AG09319 (cell line): ENCODE data around the gene TLCD5.

Experiments used
- DNase-seq: peaks from one replicate; pipeline ENCODE4 v3.0.0-alpha.2; 2010; ENCODE audit warnings: low read depth; ENCODE audit errors: extremely low read depth
- TF ChIP-seq, protein P1 (sequence below): IDR thresholded peaks from 2 replicates; pipeline ENCODE4 v1.5.1; 2011; ENCODE audit warnings: low read depth, mild to moderate bottlenecking, inconsistent platforms, low read length, moderate library complexity

Gene TLCD5

DNA sequence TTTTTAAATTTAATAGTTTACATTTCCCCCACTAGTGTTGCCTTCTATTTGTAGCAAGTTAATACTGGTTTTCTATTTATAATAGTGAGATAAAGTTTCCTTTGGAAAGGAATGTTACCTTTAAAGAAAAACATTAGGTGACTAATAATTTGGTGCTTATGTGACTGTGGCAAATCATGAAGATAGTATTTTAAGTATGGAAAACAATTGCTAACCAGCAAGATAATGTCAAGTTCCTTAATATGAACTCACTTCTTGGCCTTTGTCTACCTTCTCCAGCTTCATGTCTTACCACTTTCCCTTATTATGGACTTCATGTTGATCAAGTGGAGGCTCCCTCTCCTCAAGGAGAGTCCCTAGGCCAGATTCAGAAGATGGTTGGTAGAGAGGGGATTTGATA, 38.3 kb downstream of the TLCD5 start:
- no peak for DNase-seq

DNA sequence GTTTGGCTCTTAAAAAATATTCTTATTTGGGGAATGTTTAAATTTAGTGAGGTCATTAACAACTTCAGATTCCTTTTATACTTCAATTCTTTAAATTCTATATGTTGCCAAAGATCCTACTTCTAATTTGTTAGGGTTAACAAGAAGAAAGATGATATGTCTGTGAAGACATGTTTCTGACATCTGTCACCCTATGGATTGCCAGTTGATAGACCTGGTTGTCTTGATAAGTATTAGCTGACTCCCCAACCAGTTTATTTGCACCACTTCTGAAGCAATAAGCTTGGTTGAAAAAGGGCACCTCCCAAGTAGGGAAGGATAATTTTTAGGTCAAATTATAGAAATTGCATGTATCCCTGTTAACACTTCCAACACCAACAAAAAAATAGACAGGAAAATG, 40.4 kb downstream of the TLCD5 start:
- DNase-seq: no peak
- TF ChIP-seq, protein P1, sequence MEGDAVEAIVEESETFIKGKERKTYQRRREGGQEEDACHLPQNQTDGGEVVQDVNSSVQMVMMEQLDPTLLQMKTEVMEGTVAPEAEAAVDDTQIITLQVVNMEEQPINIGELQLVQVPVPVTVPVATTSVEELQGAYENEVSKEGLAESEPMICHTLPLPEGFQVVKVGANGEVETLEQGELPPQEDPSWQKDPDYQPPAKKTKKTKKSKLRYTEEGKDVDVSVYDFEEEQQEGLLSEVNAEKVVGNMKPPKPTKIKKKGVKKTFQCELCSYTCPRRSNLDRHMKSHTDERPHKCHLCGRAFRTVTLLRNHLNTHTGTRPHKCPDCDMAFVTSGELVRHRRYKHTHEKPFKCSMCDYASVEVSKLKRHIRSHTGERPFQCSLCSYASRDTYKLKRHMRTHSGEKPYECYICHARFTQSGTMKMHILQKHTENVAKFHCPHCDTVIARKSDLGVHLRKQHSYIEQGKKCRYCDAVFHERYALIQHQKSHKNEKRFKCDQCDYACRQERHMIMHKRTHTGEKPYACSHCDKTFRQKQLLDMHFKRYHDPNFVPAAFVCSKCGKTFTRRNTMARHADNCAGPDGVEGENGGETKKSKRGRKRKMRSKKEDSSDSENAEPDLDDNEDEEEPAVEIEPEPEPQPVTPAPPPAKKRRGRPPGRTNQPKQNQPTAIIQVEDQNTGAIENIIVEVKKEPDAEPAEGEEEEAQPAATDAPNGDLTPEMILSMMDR: no peak

More for the DNA sequence above, 38.3 kb downstream of the TLCD5 start:
- TF ChIP-seq, protein P1: no peak

DNA sequence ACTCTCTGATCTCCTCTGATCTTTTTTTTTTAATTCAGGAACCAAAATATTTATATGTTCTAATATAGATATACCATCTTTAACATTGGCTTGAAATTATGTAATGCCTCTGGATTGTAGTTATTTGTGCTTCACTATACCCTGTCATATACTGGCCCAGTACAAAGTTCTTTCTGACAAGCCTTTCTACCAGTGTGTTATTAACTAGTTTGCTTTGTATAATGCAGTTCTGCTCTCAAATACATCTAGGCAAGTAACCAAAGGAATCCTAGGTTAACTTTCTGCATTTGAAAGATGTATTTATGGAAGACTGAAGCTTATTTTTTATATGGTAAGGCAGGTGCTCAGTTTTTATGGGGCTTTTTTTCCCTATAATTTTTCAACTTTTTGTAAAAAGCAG, 47.2 kb downstream of the TLCD5 start:
- TF ChIP-seq, protein P1: no peak
- DNase-seq: no peak

DNA sequence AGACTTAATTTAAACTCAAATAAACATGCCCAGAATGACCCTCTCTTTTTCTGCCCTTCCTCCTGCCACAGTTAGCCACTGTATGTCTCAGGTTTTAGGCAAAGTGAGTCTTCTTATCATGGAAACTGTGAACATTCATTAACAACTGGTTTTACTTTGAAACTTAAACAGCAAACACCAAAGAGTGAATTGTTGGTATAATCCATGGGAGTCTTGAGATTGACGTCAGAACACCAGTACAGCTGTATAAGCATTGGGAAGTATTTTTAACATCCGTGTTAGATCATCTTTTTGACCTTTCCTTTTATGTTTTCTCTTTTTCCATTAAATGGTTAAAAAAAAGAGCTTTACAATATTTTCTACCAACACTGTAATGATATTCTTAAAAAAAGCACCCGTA, 50.0 kb downstream of the TLCD5 start:
- TF ChIP-seq, protein P1: no peak

DNA sequence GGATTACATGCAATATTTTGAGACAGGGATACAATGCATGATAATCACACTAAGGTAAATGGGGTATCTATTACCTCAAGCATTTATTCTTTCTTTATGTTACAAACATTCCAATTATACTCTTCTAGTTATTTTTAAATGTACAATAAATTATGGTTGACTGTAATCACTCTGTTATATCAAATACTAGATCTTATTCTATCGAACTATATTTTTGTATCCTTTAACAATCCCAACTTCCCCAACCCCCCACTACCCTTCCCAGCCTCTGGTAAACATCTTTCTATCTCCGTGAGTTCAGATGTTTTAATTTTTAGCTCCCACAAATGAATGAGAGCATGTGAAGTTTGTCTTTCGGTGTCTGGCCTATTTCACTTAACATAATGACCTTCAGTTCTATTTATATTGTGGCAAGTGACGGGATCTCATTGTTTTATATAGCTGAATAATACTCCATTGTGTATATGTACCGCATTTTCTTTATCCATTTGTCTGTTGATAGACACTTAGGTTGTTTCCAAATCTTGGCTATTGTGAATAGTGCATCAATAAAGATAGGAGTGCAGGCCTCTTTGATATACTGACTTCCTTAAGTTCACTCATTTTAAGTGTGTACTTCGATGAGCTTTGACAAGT, 51.6 kb downstream of the TLCD5 start:
- TF ChIP-seq, protein P1: no peak
- DNase-seq: no peak

More for the DNA sequence above, 50.0 kb downstream of the TLCD5 start:
- DNase-seq: no peak

DNA sequence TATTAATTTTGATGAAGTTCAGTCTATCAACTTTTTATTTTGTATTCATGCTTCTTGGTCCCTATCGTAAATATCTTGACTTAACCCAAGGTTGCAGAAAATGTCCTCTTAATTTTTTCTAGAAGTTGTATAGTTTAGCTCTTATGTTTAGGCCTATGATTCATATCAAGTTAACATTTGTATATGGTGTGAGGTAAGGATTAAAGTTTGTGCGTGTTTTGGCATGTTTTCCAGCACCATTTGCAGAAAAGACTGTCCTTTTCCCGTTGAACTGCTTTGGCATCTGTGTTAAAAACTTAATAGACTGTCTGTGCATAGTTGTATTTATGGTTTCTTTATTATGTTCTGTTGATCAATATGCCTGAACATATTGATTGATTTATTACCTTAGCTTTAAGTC, 53.4 kb downstream of the TLCD5 start:
- no peak for DNase-seq
- TF ChIP-seq, protein P1: no peak

DNA sequence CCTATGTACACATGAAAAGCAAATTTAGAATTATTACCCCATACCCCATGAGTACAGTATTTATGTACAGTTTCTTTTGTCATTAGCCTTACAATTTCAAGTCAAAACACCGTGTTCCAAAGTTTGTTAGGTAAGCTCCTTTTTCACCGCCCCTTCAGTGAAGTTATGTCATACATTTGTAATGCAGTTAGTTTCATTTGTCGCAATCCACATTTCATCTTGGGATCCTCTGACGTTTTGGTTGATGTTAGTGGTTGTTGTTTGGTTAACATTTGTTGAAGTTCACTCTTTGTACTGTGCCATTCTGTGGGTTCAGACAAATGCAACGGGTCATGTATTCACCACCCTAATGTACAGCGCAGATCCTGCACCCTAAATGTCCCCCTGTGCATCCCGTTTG, 56.3 kb downstream of the TLCD5 start:
- TF ChIP-seq, protein P1: no peak
- DNase-seq: no peak
